Neural cell (in vitro differentiated cells): Measurements from ENCODE around the gene C22orf15. TPM values are rescaled to one million over a fixed set of nuclear protein-coding genes. Genes with fewer than 3 reads are reported as not detected.

ENCODE experiments used
- H2AFZ ChIP-seq: fragments of 200-600, 300-800 bp; sonication (generic), shearing (Covaris generic); 2 replicates; pipeline ENCODE4 v1.6.0; 2014; ENCODE audit warnings: low read depth, mild to moderate bottlenecking, antibody characterized with exemption, low read length, moderate library complexity
- H3F3A ChIP-seq: fragments of 200-600 bp; shearing (Covaris generic); 2 replicates; pipeline ENCODE4 v1.6.1; 2016; ENCODE audit warnings: mild to moderate bottlenecking, moderate library complexity, mixed read lengths, antibody characterized with exemption, low read length; ENCODE audit not compliant: insufficient read depth, poor library complexity, severe bottlenecking
- H3K27ac ChIP-seq: fragments of 200-600, 300-800 bp; sonication (generic), shearing (Covaris generic); 2 replicates; pipeline ENCODE4 v1.5.1; 2014; ENCODE audit warnings: mild to moderate bottlenecking, low read length, moderate library complexity
- H3K27me3 ChIP-seq: fragments of 300-800, 200-600 bp; sonication (generic), shearing (Covaris generic); 2 replicates; pipeline ENCODE4 v1.6.0; 2014; ENCODE audit warnings: mild to moderate bottlenecking, low read depth, low read length, moderate library complexity; ENCODE audit not compliant: insufficient read depth
- H3K36me3 ChIP-seq: fragments of 300-800, 200-600 bp; sonication (generic), shearing (Covaris generic); 2 replicates; pipeline ENCODE4 v1.5.1; 2014; ENCODE audit warnings: mild to moderate bottlenecking, antibody characterized with exemption, low read length, moderate library complexity; ENCODE audit not compliant: insufficient read depth
- H3K4me2 ChIP-seq: fragments of 300-800, 200-600 bp; sonication (generic), shearing (Covaris generic); 2 replicates; pipeline ENCODE4 v1.6.0; 2014; ENCODE audit warnings: mild to moderate bottlenecking, low read length
- H3K4me3 ChIP-seq: fragments of 300-800, 200-600 bp; sonication (generic), shearing (Covaris generic); 2 replicates; pipeline ENCODE4 v1.5.1; 2014; ENCODE audit warnings: mild to moderate bottlenecking, low read length, moderate library complexity
- H3K79me2 ChIP-seq: fragments of 200-600 bp; shearing (Covaris generic); replicated peaks from 2 replicates; pipeline ENCODE4 v1.6.0; 2014; ENCODE audit warnings: mild to moderate bottlenecking, low read length, moderate library complexity; ENCODE audit not compliant: insufficient read depth
- H3K9ac ChIP-seq: fragments of 300-800, 200-600 bp; sonication (generic), shearing (Covaris generic); 2 replicates; pipeline ENCODE4 v1.6.1; 2016; ENCODE audit warnings: mild to moderate bottlenecking, low read length, mixed read lengths
- H3K9me2 ChIP-seq: fragments of 200-600 bp; shearing (Covaris generic); 2 replicates; pipeline ENCODE4 v1.6.1; 2016; ENCODE audit warnings: mild to moderate bottlenecking, low read length, mixed read lengths; ENCODE audit not compliant: insufficient read depth
- H3K9me3 ChIP-seq: fragments of 200-600, 300-800 bp; sonication (generic), shearing (Covaris generic); 2 replicates; pipeline ENCODE4 v1.6.1; 2016; ENCODE audit warnings: mild to moderate bottlenecking, mixed run types, low read length, moderate library complexity, mixed read lengths
- H4K20me1 ChIP-seq: fragments of 200-600 bp; shearing (Covaris generic); 2 replicates; pipeline ENCODE4 v1.6.1; 2016; ENCODE audit warnings: mild to moderate bottlenecking, mixed run types; ENCODE audit not compliant: insufficient read depth
- CTCF ChIP-seq: fragments of 450-650 bp; IDR thresholded peaks from 2 replicates; pipeline ENCODE4 v1.5.1; 2014; ENCODE audit warnings: antibody characterized with exemption, mild to moderate bottlenecking, moderate library complexity; ENCODE audit not compliant: poor library complexity, severe bottlenecking
- EP300 ChIP-seq: fragments of 450-650 bp; conservative IDR thresholded peaks from 2 replicates; pipeline ENCODE4 v1.6.1; 2014; ENCODE audit warnings: antibody characterized with exemption, mild to moderate bottlenecking, moderate library complexity; ENCODE audit not compliant: poor library complexity, severe bottlenecking
- EZH2 ChIP-seq: fragments of 200-600, 300-800 bp; shearing (Covaris generic), sonication (generic); IDR thresholded peaks from 2 replicates; pipeline ENCODE4 v1.6.1; 2014; ENCODE audit warnings: antibody characterized with exemption, low read length, borderline replicate concordance, mild to moderate bottlenecking; ENCODE audit not compliant: insufficient read depth, poor library complexity, severe bottlenecking
- MXI1 ChIP-seq: fragments of 450-650 bp; conservative IDR thresholded peaks from 2 replicates; pipeline ENCODE4 v1.6.1; 2014; ENCODE audit warnings: antibody characterized with exemption, mild to moderate bottlenecking; ENCODE audit not compliant: poor library complexity, severe bottlenecking
- POLR2AphosphoS5 ChIP-seq: IDR thresholded peaks from 2 replicates; pipeline ENCODE4 v1.6.1; 2012
- RAD21 ChIP-seq: fragments of 450-650 bp; conservative IDR thresholded peaks from 2 replicates; pipeline ENCODE4 v1.6.1; 2014; ENCODE audit warnings: antibody characterized with exemption, mild to moderate bottlenecking, moderate library complexity
- REST ChIP-seq: IDR thresholded peaks from 2 replicates; pipeline ENCODE4 v1.6.1; 2012; ENCODE audit warnings: borderline replicate concordance
- SMC3 ChIP-seq: fragments of 450-650 bp; conservative IDR thresholded peaks from 2 replicates; pipeline ENCODE4 v1.6.1; 2014; ENCODE audit warnings: antibody characterized with exemption, mild to moderate bottlenecking, moderate library complexity; ENCODE audit not compliant: poor library complexity
- TAF1 ChIP-seq: IDR thresholded peaks from 2 replicates; pipeline ENCODE4 v1.6.1; 2012; ENCODE audit warnings: low read depth
- polyA plus RNA-seq: library from polyadenylated mRNA; depleted of rRNA; stranded (reverse); fragments of >200 nt; gene quantifications from 2 replicates; pipeline ENCODE4 v1.2.3, GENCODE V29; 2014

The C22orf15 gene
- polyA plus RNA-seq, 1 donor from 2014 or later = not detected

- H4K20me1 ChIP-seq = peaks cover 5% of the 10 kb centered on the region
- H2AFZ ChIP-seq = peak overlapping the region; percentile 35
- no peaks in the 10 kb centered on the region for H3K9me2 ChIP-seq
- H3K36me3 ChIP-seq = no peaks in the 10 kb centered on the region
- peak overlapping the region; percentile 77 for H3K4me2 ChIP-seq
- peaks cover 47% of the 10 kb centered on the region for H3K79me2 ChIP-seq
- H3K27ac ChIP-seq = peak overlapping the region; percentile 99
- H3K27me3 ChIP-seq = no peaks in the 10 kb centered on the region
- H3F3A ChIP-seq = no peaks in the 10 kb centered on the region
- peak overlapping the region; percentile 100 for H3K9ac ChIP-seq
- H3K9me3 ChIP-seq = no peaks in the 10 kb centered on the region
- TF ChIP-seq CTCF = no peak
- no peak for TF ChIP-seq RAD21
- no peak for TF ChIP-seq MXI1
- no peak for TF ChIP-seq REST
- TF ChIP-seq POLR2AphosphoS5 = no peak
- TF ChIP-seq TAF1 = no peak
- no peak for TF ChIP-seq SMC3
- TF ChIP-seq EP300 = no peak
- no peak for TF ChIP-seq EZH2
- H3K4me3 ChIP-seq = peak overlapping the region; percentile 83
Observed at GRCh38 chr22:23787600-23787896, 24.8 kb downstream of the C22orf15 start.

- peak overlapping the region; percentile 100 for H3K9ac ChIP-seq
- H3K36me3 ChIP-seq = no peaks in the 10 kb centered on the region
- no peaks in the 10 kb centered on the region for H3F3A ChIP-seq
- no peaks in the 10 kb centered on the region for H3K9me3 ChIP-seq
- H3K9me2 ChIP-seq = no peaks in the 10 kb centered on the region
- H3K79me2 ChIP-seq = peaks cover 47% of the 10 kb centered on the region
- H2AFZ ChIP-seq = no peak overlapping the region
- peak overlapping the region; percentile 77 for H3K4me2 ChIP-seq
- H3K27me3 ChIP-seq = no peaks in the 10 kb centered on the region
- TF ChIP-seq RAD21 (no peak), CTCF (no peak), EP300 (no peak), EZH2 (no peak), SMC3 (no peak), MXI1 (no peak), TAF1 (no peak), REST (no peak), POLR2AphosphoS5 (no peak)
- H3K4me3 ChIP-seq = peak overlapping the region; percentile 83
- peak overlapping the region; percentile 99 for H3K27ac ChIP-seq
- peaks cover 5% of the 10 kb centered on the region for H4K20me1 ChIP-seq
Observed at GRCh38 chr22:23787910-23788309, 25.1 kb downstream of the C22orf15 start.
